DMS 273 (cell line): Measurements from ENCODE around the gene C1orf159.
"Not testable (repeated sequence)": the region's sequence is repeated elsewhere in the genome, so short reads cannot be mapped to it uniquely, and the experiment has no call there.

Source experiments
- DNase-seq: peaks from one replicate; lab custom pipeline; 2025; ENCODE audit not compliant: unreplicated experiment; lab: John Stamatoyannopoulos, UW

Gene C1orf159

GRCh38 chr1:1115786-1116700, at the start of gene C1orf159:
Gene C1orf159, minus strand, starts transcription at chr1:1116089. Its CDS starts 24,546 bp downstream, at chr1:1091543.
- peak; percentile 99 for DNase-seq

- DNase-seq = no peak
Observed at GRCh38 chr1:1165485-1165884, 49.6 kb upstream of the C1orf159 start.

- no peak for DNase-seq
Observed at GRCh38 chr1:1164701-1165451, 49.0 kb upstream of the C1orf159 start.

- no peak for DNase-seq
Observed at GRCh38 chr1:1164361-1164700, 48.4 kb upstream of the C1orf159 start.

GRCh38 chr1:1163538-1164070, 47.7 kb upstream of the C1orf159 start:
- no peak for DNase-seq

GRCh38 chr1:1162597-1163537, 47.0 kb upstream of the C1orf159 start:
- peak; percentile 50 for DNase-seq

GRCh38 chr1:1161683-1162079, 45.8 kb upstream of the C1orf159 start:
- DNase-seq = no peak

- no peak for DNase-seq
Observed at GRCh38 chr1:1161078-1161682, 45.3 kb upstream of the C1orf159 start.

GRCh38 chr1:1160281-1160930, 44.5 kb upstream of the C1orf159 start:
- no peak for DNase-seq

- DNase-seq = no peak
Observed at GRCh38 chr1:1157914-1158710, 42.2 kb upstream of the C1orf159 start.

GRCh38 chr1:1157426-1157913, 41.6 kb upstream of the C1orf159 start:
- DNase-seq = no peak

GRCh38 chr1:1157033-1157365, 41.1 kb upstream of the C1orf159 start:
- no peak for DNase-seq

- no peak for DNase-seq
Observed at GRCh38 chr1:1156140-1157032, 40.5 kb upstream of the C1orf159 start.

- no peak for DNase-seq
Observed at GRCh38 chr1:1155258-1155657, 39.4 kb upstream of the C1orf159 start.

GRCh38 chr1:1153874-1154273, 38.0 kb upstream of the C1orf159 start:
- no peak for DNase-seq

GRCh38 chr1:1153215-1153614, 37.3 kb upstream of the C1orf159 start:
- DNase-seq = not testable (repeated sequence)

- DNase-seq = not testable (repeated sequence)
Observed at GRCh38 chr1:1152431-1152830, 36.5 kb upstream of the C1orf159 start.

GRCh38 chr1:1151306-1151705, 35.4 kb upstream of the C1orf159 start:
- no peak for DNase-seq
